Measurements from ENCODE around the gene EXT2.

DNA sequence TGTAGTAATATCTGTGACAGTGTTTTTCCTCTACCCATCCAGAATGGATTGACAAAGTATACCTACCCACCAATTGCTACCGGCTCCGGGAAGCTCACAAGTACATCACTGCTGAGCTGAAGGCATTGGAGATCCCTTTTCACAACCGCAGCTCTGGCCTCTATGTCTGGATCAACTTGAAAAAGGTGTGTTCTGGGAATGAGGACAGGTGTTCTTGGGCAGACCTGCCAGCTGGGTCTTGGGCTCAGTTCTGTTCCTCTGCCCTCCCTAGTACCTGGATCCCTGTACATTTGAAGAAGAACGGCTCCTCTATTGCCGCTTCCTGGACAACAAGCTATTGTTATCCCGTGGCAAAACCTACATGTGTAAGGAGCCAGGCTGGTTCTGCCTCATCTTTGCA is 37.2 kb upstream of the EXT2 start:
- TF ChIP-seq, protein P1, sequence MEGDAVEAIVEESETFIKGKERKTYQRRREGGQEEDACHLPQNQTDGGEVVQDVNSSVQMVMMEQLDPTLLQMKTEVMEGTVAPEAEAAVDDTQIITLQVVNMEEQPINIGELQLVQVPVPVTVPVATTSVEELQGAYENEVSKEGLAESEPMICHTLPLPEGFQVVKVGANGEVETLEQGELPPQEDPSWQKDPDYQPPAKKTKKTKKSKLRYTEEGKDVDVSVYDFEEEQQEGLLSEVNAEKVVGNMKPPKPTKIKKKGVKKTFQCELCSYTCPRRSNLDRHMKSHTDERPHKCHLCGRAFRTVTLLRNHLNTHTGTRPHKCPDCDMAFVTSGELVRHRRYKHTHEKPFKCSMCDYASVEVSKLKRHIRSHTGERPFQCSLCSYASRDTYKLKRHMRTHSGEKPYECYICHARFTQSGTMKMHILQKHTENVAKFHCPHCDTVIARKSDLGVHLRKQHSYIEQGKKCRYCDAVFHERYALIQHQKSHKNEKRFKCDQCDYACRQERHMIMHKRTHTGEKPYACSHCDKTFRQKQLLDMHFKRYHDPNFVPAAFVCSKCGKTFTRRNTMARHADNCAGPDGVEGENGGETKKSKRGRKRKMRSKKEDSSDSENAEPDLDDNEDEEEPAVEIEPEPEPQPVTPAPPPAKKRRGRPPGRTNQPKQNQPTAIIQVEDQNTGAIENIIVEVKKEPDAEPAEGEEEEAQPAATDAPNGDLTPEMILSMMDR (IDR thresholded peaks at IDR 0.05), result no peak
- no peak for TF ChIP-seq POLR2A (IDR thresholded peaks at IDR 0.05)
